WERI-Rb-1 (cell line): ENCODE measurements around the gene SLPI.

Source experiments
- DNase-seq: peaks from one replicate; pipeline ENCODE4 v3.0.0-alpha.2; 2020
- H3K27ac ChIP-seq: fragments of 250-450 bp; sonication (Bioruptor Pico); 2 replicates; pipeline ENCODE4 v1.5.1; 2020; ENCODE audit warnings: mild to moderate bottlenecking, moderate library complexity
- H3K27me3 ChIP-seq: fragments of 250-450 bp; sonication (Bioruptor Pico); 2 replicates; pipeline ENCODE4 v1.5.1; 2021; ENCODE audit warnings: mild to moderate bottlenecking, low read depth, moderate library complexity; ENCODE audit not compliant: insufficient read depth, severe bottlenecking
- H3K36me3 ChIP-seq: fragments of 250-450 bp; sonication (Bioruptor Pico); 2 replicates; pipeline ENCODE4 v1.5.1; 2020; ENCODE audit warnings: mild to moderate bottlenecking, moderate library complexity
- H3K4me3 ChIP-seq: 2 replicates; pipeline ENCODE4 v1.5.1; 2011; ENCODE audit warnings: low read depth, mild to moderate bottlenecking, control low read depth, low read length
- H3K9me3 ChIP-seq: fragments of 250-450 bp; sonication (Bioruptor Pico); 2 replicates; pipeline ENCODE4 v1.5.1; 2021; ENCODE audit warnings: mild to moderate bottlenecking, moderate library complexity; ENCODE audit not compliant: severe bottlenecking
- TF ChIP-seq, protein P1 (sequence below): IDR thresholded peaks from 2 replicates; pipeline ENCODE4 v1.5.1; 2011; ENCODE audit warnings: low read depth, mild to moderate bottlenecking, control low read depth, inconsistent platforms, low read length

The SLPI gene

DNA sequence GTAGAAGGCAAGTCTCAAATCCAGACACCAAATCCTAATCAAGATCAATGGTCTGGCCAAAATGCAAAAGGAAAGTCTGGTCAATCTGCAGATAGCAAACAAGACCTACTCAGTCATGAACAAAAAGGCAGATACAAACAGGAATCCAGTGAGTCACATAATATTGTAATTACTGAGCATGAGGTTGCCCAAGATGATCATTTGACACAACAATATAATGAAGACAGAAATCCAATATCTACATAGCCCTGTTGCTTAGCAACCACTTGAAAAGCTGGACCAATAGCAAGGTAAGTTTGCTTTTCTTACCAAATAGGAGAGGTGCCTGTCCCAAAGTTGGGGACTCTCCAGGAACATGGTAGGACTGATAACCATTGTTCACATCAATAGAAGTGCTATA, 31.2 kb downstream of the SLPI start:
- no peaks in the 10 kb centered on the region for H3K27me3 ChIP-seq
- no peak overlapping the region for H3K27ac ChIP-seq
- TF ChIP-seq, protein P1, sequence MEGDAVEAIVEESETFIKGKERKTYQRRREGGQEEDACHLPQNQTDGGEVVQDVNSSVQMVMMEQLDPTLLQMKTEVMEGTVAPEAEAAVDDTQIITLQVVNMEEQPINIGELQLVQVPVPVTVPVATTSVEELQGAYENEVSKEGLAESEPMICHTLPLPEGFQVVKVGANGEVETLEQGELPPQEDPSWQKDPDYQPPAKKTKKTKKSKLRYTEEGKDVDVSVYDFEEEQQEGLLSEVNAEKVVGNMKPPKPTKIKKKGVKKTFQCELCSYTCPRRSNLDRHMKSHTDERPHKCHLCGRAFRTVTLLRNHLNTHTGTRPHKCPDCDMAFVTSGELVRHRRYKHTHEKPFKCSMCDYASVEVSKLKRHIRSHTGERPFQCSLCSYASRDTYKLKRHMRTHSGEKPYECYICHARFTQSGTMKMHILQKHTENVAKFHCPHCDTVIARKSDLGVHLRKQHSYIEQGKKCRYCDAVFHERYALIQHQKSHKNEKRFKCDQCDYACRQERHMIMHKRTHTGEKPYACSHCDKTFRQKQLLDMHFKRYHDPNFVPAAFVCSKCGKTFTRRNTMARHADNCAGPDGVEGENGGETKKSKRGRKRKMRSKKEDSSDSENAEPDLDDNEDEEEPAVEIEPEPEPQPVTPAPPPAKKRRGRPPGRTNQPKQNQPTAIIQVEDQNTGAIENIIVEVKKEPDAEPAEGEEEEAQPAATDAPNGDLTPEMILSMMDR: no peak
- no peak for DNase-seq
- H3K36me3 ChIP-seq: no peaks in the 10 kb centered on the region
- no peaks in the 10 kb centered on the region for H3K9me3 ChIP-seq
- H3K4me3 ChIP-seq: no peak overlapping the region

DNA sequence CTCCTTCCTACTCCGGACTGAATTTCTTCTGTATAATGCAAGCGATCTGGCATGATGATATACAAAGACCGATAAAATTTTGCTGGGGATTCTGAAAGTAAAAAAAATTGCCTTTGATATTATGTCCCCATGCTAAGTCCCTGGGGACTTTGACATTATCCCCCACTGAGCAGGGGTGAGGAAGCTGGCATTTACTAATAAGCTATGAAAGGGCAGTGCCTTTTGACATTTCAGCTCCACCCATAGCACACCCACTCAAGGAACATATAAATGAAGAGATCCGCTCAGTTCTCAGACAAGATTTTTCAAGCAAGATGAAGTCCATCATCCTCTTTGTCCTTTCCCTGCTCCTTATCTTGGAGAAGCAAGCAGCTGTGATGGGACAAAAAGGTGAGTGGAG, 33.3 kb downstream of the SLPI start, which contains the start of gene SEMG2:
TSS of gene SEMG2 (plus strand) at position 298 of the 400 bp plus-strand sequence. CDS start at position 315, 17 bp downstream.
- H3K27ac ChIP-seq: no peak within 1 kb of the TSS
- no peak for DNase-seq

DNA sequence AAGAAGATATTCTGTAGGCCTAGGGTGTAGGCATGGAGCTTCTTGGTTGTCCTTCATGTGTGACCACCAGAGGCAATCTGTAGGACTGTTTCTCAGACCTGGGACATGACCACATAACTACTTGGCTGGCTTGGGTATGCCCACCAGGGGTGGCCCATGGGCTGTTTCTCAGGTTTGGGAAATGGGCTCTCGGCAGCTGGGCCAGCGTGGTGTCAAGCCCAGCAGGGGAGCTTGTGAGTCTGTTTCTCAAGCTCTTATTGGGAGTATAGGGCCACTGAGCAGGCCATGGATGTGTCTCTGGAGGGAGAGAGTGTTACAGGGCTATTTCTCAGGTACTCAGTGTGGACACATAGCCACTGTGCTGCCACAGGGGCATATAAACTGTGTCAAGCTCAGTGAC, 35.7 kb downstream of the SLPI start:
- Histone ChIP-seq H3K27me3 (no peaks in the 10 kb centered on the region), H3K36me3 (no peaks in the 10 kb centered on the region), H3K27ac (no peak overlapping the region), H3K4me3 (no peak overlapping the region), H3K9me3 (no peaks in the 10 kb centered on the region)
- no peak for DNase-seq
- TF ChIP-seq, protein P1: no peak

More for the DNA sequence above, 33.3 kb downstream of the SLPI start, which contains the start of gene SEMG2:
- TF ChIP-seq, protein P1: no peak
- Histone ChIP-seq H3K4me3 (no peak within 1 kb of the TSS), H3K36me3 (no peaks in the 10 kb centered on the region), H3K27me3 (no peaks in the 10 kb centered on the region), H3K9me3 (no peaks in the 10 kb centered on the region)

DNA sequence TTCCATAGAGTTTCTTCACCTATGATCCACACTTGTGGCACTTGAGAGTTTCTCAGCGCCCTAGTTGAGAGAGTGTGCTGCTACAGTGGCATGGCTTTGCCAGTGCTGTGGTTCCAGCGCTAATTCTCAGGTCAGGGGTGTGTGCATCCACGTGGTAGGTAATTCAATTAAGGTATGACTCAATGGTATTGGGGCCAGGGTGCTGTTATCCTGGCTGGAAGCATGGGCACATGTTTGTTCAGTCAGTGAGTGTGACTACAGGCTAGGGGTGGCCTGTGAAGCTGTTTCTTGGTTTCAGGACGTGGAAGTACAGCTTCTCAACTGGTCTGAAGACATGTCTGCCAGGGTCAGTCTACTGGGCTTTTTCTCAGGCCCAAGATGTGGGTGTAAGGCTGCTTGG, 36.2 kb downstream of the SLPI start:
- no peaks in the 10 kb centered on the region for H3K9me3 ChIP-seq
- no peaks in the 10 kb centered on the region for H3K27me3 ChIP-seq
- TF ChIP-seq, protein P1: no peak
- no peak overlapping the region for H3K4me3 ChIP-seq
- DNase-seq: no peak
- H3K36me3 ChIP-seq: no peaks in the 10 kb centered on the region
- H3K27ac ChIP-seq: no peak overlapping the region

DNA sequence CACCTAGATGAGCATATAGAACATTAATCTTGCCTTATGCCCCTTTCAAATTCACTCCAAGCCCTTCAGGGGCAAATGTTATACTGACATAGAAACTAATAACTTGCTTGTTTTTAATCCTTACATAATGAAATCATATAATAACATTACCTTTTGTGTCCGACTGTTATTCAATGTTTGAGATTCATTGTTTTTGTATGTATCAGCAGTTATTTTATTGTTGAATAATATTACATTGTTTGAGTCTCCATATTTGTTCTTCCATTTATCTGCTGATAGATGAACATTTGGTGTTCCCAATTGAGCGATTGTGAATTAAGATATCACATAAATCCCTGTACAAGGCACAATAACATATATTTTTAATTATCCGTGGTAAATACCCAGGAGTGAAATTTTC, 41.5 kb downstream of the SLPI start:
- H3K27me3 ChIP-seq: no peaks in the 10 kb centered on the region
- H3K4me3 ChIP-seq: no peak overlapping the region
- no peak overlapping the region for H3K27ac ChIP-seq
- H3K36me3 ChIP-seq: no peaks in the 10 kb centered on the region
- TF ChIP-seq, protein P1: no peak
- DNase-seq: no peak
- H3K9me3 ChIP-seq: no peaks in the 10 kb centered on the region

DNA sequence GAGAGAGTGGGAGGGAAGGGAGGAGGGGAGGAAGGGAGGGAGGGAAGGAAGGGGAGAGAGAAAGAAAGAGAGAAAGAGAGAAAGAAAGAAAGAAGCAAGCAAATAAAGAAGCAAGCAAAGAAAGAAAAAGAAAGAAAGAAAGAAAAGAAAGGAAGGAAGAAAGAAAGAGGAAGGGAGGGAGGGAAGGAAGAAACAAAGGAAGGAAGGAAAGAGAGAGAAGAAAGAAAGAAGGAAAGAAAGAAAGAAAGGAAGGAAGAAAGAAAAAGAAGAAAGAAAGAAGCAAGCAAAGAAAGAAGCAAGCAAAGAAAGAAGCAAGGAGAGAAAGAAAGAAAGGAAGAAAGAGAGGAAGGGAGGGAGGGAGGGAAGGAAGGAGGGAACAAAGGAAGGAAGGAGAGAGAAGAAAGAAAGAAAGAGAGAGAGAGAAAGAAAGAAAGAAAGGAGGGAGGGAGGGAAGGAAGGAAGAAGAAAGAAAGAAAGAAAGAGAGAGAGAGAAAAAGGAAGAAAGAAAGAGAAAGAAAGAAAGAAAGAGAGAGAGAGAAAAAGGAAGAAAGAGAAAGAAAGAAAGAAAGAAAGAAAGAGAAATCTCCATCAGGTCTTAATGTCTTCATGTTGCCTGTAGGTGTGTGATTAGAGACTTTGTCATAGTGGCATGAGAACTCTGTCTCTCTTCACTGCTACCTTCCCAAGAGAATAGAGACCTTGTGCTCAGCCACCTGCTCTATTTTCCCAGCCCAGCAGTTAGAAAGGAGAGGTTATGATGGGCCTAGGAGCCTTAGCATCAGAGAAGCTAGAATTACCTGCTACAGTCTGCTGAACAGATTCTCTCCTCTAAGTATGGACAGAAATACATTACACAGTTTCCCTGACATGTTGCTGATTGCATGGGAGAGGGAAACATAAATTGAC, 42.5 kb downstream of the SLPI start:
- Histone ChIP-seq H3K27me3 (no peaks in the 10 kb centered on the region), H3K9me3 (no peaks in the 10 kb centered on the region), H3K36me3 (no peaks in the 10 kb centered on the region), H3K27ac (no peak overlapping the region), H3K4me3 (no peak overlapping the region)
- DNase-seq: no peak
- TF ChIP-seq, protein P1: no peak
